ENCODE results near the gene B4GALNT3. TPM values are rescaled to one million over a fixed set of nuclear protein-coding genes. Genes with fewer than 3 reads are reported as not detected.

Gene B4GALNT3
- total RNA-seq, 4 donors from 2014 or later: 9.7 to 45.3 (median 18.4) TPM

DNA sequence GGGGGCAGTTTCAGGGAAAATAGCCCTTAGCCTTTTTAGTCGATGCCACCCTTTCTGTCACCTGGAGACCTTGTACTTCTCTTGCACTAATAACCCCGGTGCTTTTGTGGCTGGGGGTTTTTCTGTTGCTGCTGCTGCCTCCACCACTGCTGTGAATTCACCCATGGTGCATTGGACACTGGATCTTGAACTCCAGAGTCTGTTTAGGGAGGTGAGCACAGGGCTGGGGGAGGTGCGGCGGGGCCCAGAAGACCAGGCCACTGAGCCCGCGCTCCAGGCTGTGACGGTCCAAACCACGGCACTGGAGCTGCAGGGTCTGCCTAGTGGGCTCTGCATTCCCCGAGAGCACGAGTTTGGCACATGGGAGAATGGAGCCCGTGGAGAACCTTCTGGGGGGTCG lies 102.9 kb downstream of the B4GALNT3 start:
- 81 to 85% methylated on average over 6 of the region's 12 CpGs for WGBS, 2 donors
- peak overlapping the region in 3 of 4 donors; percentile 1 to 55 (median 43) for H3K27ac ChIP-seq
- peaks cover 0 to 40% (median 0%) of the 10 kb centered on the region in 3 donors for H3K4me1 ChIP-seq
- no peaks in the 10 kb centered on the region for H3K9me3 ChIP-seq
- no peak for TF ChIP-seq POLR2A (IDR thresholded peaks at IDR 0.05)
- TF ChIP-seq, protein P1, sequence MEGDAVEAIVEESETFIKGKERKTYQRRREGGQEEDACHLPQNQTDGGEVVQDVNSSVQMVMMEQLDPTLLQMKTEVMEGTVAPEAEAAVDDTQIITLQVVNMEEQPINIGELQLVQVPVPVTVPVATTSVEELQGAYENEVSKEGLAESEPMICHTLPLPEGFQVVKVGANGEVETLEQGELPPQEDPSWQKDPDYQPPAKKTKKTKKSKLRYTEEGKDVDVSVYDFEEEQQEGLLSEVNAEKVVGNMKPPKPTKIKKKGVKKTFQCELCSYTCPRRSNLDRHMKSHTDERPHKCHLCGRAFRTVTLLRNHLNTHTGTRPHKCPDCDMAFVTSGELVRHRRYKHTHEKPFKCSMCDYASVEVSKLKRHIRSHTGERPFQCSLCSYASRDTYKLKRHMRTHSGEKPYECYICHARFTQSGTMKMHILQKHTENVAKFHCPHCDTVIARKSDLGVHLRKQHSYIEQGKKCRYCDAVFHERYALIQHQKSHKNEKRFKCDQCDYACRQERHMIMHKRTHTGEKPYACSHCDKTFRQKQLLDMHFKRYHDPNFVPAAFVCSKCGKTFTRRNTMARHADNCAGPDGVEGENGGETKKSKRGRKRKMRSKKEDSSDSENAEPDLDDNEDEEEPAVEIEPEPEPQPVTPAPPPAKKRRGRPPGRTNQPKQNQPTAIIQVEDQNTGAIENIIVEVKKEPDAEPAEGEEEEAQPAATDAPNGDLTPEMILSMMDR (IDR thresholded peaks at IDR 0.05): no peak
- H3K36me3 ChIP-seq: no peaks in the 10 kb centered on the region
- H3K27me3 ChIP-seq: peaks cover 0 to 18% (median 0%) of the 10 kb centered on the region in 4 donors
- H3K4me3 ChIP-seq: peak overlapping the region in 1 of 4 donors; percentile 9
- no peak for DNase-seq
- intact Hi-C loops (cut with DNase I): loop anchor here (10.0 kb wide), 2 partner anchors 352 to 392 kb away; no protein-coding TSS in a partner anchor

DNA sequence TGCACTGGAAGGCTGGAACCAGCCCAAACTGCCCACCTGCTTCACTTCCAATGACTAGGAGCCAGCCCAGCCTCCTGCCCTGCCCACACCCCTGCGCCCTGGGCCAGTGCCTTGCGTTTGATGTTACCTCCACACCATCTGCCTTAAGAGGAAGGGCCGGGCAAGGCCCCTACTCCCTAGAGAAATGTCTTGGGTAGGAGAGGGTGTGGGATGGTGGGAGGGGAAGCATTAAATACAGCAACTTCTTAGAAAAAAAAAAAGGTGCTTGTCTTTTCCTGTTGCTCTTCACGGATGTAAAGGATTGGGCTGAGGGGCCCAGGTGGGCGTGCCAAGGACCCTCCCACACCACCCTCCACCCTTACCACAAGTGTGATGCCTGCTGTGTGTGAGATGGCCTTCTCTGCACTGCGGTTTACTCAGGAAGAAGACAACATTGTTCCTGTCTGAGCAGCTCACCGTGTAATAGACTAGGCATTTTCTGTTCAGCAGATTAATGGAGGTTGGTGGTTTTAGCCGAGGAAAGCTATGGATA lies 103.6 kb downstream of the B4GALNT3 start:
- H3K9me3 ChIP-seq: no peaks in the 10 kb centered on the region
- intact Hi-C loops (cut with DNase I): loop anchor here (10.0 kb wide), 2 partner anchors 351 to 391 kb away; no protein-coding TSS in a partner anchor

DNA sequence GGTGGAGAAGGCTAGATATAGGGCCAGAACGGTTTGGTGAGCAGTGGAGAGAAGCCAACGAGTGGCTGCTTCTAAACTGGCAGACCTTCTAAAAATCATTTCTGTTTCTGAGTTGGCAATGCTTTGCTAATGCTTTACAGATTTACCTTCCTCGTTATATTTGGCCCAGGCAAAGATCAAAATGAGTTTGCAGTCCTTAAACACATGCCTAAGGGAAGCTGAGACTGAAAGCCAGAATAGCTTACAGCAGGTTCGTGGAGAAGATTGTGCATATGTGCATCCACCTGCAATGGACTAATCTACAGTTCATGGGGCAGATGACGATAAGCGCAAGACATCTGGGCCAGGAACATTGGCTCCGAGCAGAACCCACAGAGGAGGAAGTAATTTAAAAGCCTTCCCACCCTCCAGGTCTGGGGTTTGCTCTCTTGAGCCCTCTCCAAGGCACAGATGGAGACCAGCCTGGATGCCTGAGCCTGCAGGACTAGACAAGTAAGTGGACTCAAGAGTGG lies 104.1 kb downstream of the B4GALNT3 start:
- no peaks in the 10 kb centered on the region for H3K9me3 ChIP-seq
- peak overlapping the region in 1 of 4 donors; percentile 55 for H3K27ac ChIP-seq
- peaks cover 0 to 33% (median 0%) of the 10 kb centered on the region in 3 donors for H3K4me1 ChIP-seq
- peaks cover 0 to 7% (median 0%) of the 10 kb centered on the region in 4 donors for H3K27me3 ChIP-seq
- H3K4me3 ChIP-seq: peak overlapping the region in 1 of 4 donors; percentile 9
- intact Hi-C loops (cut with DNase I): loop anchor here (10.0 kb wide), 2 partner anchors 351 to 391 kb away; no protein-coding TSS in a partner anchor
- H3K36me3 ChIP-seq: no peaks in the 10 kb centered on the region
- DNase-seq: no peak
- no peak for TF ChIP-seq POLR2A (IDR thresholded peaks at IDR 0.05)
- TF ChIP-seq, protein P1 (IDR thresholded peaks at IDR 0.05): no peak
- 35 to 63% methylated on average over 7 of the region's 7 CpGs for WGBS, 2 donors

More for the DNA sequence above, 103.6 kb downstream of the B4GALNT3 start:
- TF ChIP-seq POLR2A (IDR thresholded peaks at IDR 0.05): no peak
- TF ChIP-seq, protein P1 (IDR thresholded peaks at IDR 0.05): no peak
- DNase-seq: no peak
- Histone ChIP-seq H3K36me3 (no peaks in the 10 kb centered on the region), H3K27ac (peak overlapping the region in 2 of 4 donors; percentile 1 to 55), H3K4me1 (peaks cover 0 to 38% (median 0%) of the 10 kb centered on the region in 3 donors), H3K4me3 (peak overlapping the region in 1 of 4 donors; percentile 9), H3K27me3 (peaks cover 0 to 11% (median 0%) of the 10 kb centered on the region in 4 donors)
- WGBS, 2 donors: 36 to 57% methylated on average over 5 to 7 of the region's 8 CpGs

DNA sequence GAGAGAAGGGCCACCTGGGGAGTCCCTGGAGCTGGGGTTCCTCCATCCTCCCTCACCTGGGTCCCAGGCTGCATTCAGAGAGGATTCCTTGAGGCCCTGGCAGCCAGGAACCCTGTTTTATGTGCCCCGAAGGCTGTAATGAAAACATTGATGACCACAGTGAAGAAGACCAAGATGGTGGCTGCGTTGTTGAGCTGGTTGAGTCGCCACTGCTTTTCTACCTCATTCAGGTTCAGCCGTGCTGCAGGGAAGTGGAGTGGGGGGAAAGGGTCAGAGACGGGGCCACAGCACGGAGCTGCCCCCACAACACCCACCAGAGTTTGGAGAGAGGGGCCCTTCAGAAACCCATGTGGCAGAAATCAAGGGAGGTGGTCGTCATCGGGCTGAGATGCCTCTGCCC lies 105.4 kb downstream of the B4GALNT3 start:
- Histone ChIP-seq H3K27me3 (no peaks in the 10 kb centered on the region), H3K36me3 (no peaks in the 10 kb centered on the region), H3K4me1 (peaks cover 0 to 31% (median 6%) of the 10 kb centered on the region in 3 donors), H3K4me3 (no peak overlapping the region), H3K27ac (no peak overlapping the region), H3K9me3 (no peaks in the 10 kb centered on the region)
- DNase-seq: no peak
- no peak for TF ChIP-seq POLR2A (IDR thresholded peaks at IDR 0.05)
- TF ChIP-seq, protein P1 (IDR thresholded peaks at IDR 0.05): no peak
- intact Hi-C loops (cut with DNase I): loop anchor here (5.0 to 10.0 kb wide), 3 partner anchors 252 to 390 kb away; no protein-coding TSS in a partner anchor
- 93 to 100% methylated on average over 4 of the region's 8 CpGs for WGBS, 2 donors

DNA sequence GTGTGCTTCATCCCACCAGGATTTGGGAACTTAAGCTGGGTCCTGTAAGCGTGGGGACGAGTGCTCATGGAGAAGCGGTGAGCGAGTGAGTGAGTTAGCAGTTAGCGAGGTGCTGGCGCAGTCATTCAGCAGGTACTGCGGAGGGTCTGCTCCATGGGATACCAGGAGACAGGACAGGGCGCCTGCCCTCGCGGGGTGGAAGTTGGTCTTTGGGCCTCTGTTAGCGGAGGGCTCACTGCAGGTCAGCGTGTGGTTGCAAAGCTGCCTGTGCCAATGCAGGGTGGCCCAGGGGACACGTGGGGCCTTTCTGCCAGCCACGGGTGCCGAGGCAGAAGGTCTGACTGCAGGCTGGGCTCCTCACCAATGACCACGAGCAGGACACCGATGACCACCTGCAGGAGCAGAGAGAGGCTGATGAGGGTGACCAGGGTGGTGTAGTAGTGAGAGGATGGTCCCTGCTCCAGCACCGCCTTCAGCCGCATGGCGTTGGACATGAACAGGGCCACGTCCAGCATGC lies 105.9 kb downstream of the B4GALNT3 start:
- H3K9me3 ChIP-seq: no peaks in the 10 kb centered on the region
- no peak for TF ChIP-seq POLR2A (IDR thresholded peaks at IDR 0.05)
- TF ChIP-seq, protein P1 (IDR thresholded peaks at IDR 0.05): no peak
- no peak for DNase-seq
- H3K4me3 ChIP-seq: no peak overlapping the region
- intact Hi-C loops (cut with DNase I): loop anchor here (5.0 to 10.0 kb wide), 3 partner anchors 252 to 389 kb away; no protein-coding TSS in a partner anchor
- peaks cover under 1 to 31% (median 7%) of the 10 kb centered on the region in 3 donors for H3K4me1 ChIP-seq
- WGBS, 2 donors: 89 to 95% methylated on average over 6 to 16 of the region's 21 CpGs
- H3K27me3 ChIP-seq: no peaks in the 10 kb centered on the region
- no peak overlapping the region for H3K27ac ChIP-seq
- no peaks in the 10 kb centered on the region for H3K36me3 ChIP-seq
